Measurements from ENCODE around the gene TRABD. TPM values are rescaled to one million over a fixed set of nuclear protein-coding genes. Genes with fewer than 3 reads are reported as not detected.

TRABD gene
- total and polyA plus RNA-seq, 7 donors, result 14.2 to 88.1 (median 21.4) TPM

- H3K4me3 ChIP-seq, result no peak overlapping the region
- peaks cover 0 to 46% (median 14%) of the 10 kb centered on the region in 4 donors for H3K36me3 ChIP-seq
- H3K27me3 ChIP-seq, result no peaks in the 10 kb centered on the region
- intact Hi-C loops (cut with DNase I), result loop anchor here (10.0 kb wide), 1 partner anchor 339 kb away; the partner anchor contains the start of gene ZBED4
- H3K4me1 ChIP-seq, result peaks cover 0 to 36% (median 26%) of the 10 kb centered on the region in 4 donors
- H3K9me3 ChIP-seq, result no peaks in the 10 kb centered on the region
- 86 to 92% methylated on average over 8 of the region's 8 CpGs for WGBS, 2 donors
- DNase-seq, result no peak
- no peak overlapping the region for H3K27ac ChIP-seq
- no peak for TF ChIP-seq EP300 (IDR thresholded peaks at IDR 0.05)
- TF ChIP-seq POLR2AphosphoS5 (IDR thresholded peaks at IDR 0.05), result no peak
- no peak for TF ChIP-seq POLR2A (IDR thresholded peaks at IDR 0.05)
- TF ChIP-seq CTCF (IDR thresholded peaks at IDR 0.05), result no peak
Observed at GRCh38 chr22:50193621-50194020, 7.9 kb downstream of the TRABD start.

- H3K36me3 ChIP-seq, result peaks cover 0 to 46% (median 16%) of the 10 kb centered on the region in 4 donors
- intact Hi-C loops (cut with DNase I), result loop anchor here (10.0 kb wide), 1 partner anchor 339 kb away; the partner anchor contains the start of gene ZBED4
- H3K27ac ChIP-seq, result no peak overlapping the region
- no peaks in the 10 kb centered on the region for H3K27me3 ChIP-seq
- 93 to 95% methylated on average over 44 of the region's 44 CpGs for WGBS, 2 donors
- peaks cover 0 to 30% (median 23%) of the 10 kb centered on the region in 4 donors for H3K4me1 ChIP-seq
- no peak overlapping the region for H3K4me3 ChIP-seq
- H3K9me3 ChIP-seq, result no peaks in the 10 kb centered on the region
- DNase-seq, result no peak
- TF ChIP-seq POLR2AphosphoS5 (IDR thresholded peaks at IDR 0.05) (no peak), CTCF (IDR thresholded peaks at IDR 0.05) (no peak), EP300 (IDR thresholded peaks at IDR 0.05) (no peak), POLR2A (IDR thresholded peaks at IDR 0.05) (no peak)
Observed at GRCh38 chr22:50194037-50194805, 8.5 kb downstream of the TRABD start.

GRCh38 chr22:50196256-50196655 lies 10.5 kb downstream of the TRABD start:
- WGBS, 2 donors, result 88 to 91% methylated on average over 18 of the region's 18 CpGs
- Histone ChIP-seq H3K36me3 (peaks cover 0 to 46% (median 16%) of the 10 kb centered on the region in 4 donors), H3K4me3 (no peak overlapping the region), H3K27me3 (no peaks in the 10 kb centered on the region), H3K4me1 (peaks cover 0 to 19% (median 14%) of the 10 kb centered on the region in 4 donors), H3K9me3 (no peaks in the 10 kb centered on the region), H3K27ac (no peak overlapping the region)
- DNase-seq, result no peak
- intact Hi-C loops (cut with DNase I), result loop anchor here (10.0 kb wide), 1 partner anchor 341 kb away; the partner anchor contains the start of gene ZBED4
- TF ChIP-seq POLR2A (IDR thresholded peaks at IDR 0.05), result no peak
- no peak for TF ChIP-seq EP300 (IDR thresholded peaks at IDR 0.05)
- TF ChIP-seq CTCF (IDR thresholded peaks at IDR 0.05), result no peak
- TF ChIP-seq POLR2AphosphoS5 (IDR thresholded peaks at IDR 0.05), result no peak

- H3K4me3 ChIP-seq, result no peak overlapping the region
- TF ChIP-seq CTCF (IDR thresholded peaks at IDR 0.05), result no peak
- DNase-seq, result no peak
- H3K27me3 ChIP-seq, result no peaks in the 10 kb centered on the region
- H3K4me1 ChIP-seq, result peaks cover 0 to 23% (median 19%) of the 10 kb centered on the region in 4 donors
- peaks cover 0 to 46% (median 16%) of the 10 kb centered on the region in 4 donors for H3K36me3 ChIP-seq
- WGBS, 2 donors, result 88% methylated on average over 23 of the region's 23 CpGs
- no peak overlapping the region for H3K27ac ChIP-seq
- intact Hi-C loops (cut with DNase I), result loop anchor here (10.0 kb wide), 1 partner anchor 342 kb away; the partner anchor contains the start of gene ZBED4
- no peaks in the 10 kb centered on the region for H3K9me3 ChIP-seq
Observed at GRCh38 chr22:50197000-50197800, 11.5 kb downstream of the TRABD start.

All from sigmoid colon (tissue), 7 donors.